ENCODE data around the gene DDIT3. TPM values are rescaled to one million over a fixed set of nuclear protein-coding genes. Genes with fewer than 3 reads are reported as not detected.
"Not testable (repeated sequence)": the region's sequence is repeated elsewhere in the genome, so short reads cannot be mapped to it uniquely, and the experiment has no call there.

Gene DDIT3
- total RNA-seq, 1 donor from 2014 or later: 23.8 TPM

- no peak for DNase-seq
Observed at GRCh38 chr12:57525615-57526383, 5.5 kb upstream of the DDIT3 start.

- DNase-seq: no peak
Observed at GRCh38 chr12:57524814-57525614, 4.7 kb upstream of the DDIT3 start.

- no peak for DNase-seq
Observed at GRCh38 chr12:57523706-57524614, 3.6 kb upstream of the DDIT3 start.

- DNase-seq: peak; percentile 83
Observed at GRCh38 chr12:57522887-57523705, 2.8 kb upstream of the DDIT3 start.

- DNase-seq: peak; percentile 93
Observed at GRCh38 chr12:57522011-57522886, 1.9 kb upstream of the DDIT3 start, which contains the start of gene MBD6. MBD6 (plus strand) TSS chr12:57522824; CDS start chr12:57524304, 1,480 bp downstream.

- peak; percentile 66 for DNase-seq
Observed at GRCh38 chr12:57521525-57522010, 1.3 kb upstream of the DDIT3 start.

- DNase-seq: no peak
Observed at GRCh38 chr12:57519796-57520052, 590 bp downstream of the DDIT3 start.

GRCh38 chr12:57518920-57519795 lies 1.2 kb downstream of the DDIT3 start:
- DNase-seq: no peak

GRCh38 chr12:57518176-57518919 lies 2.0 kb downstream of the DDIT3 start:
- DNase-seq: peak; percentile 26

- not testable (repeated sequence) for DNase-seq
Observed at GRCh38 chr12:57517718-57518117, 2.6 kb downstream of the DDIT3 start.

- DNase-seq: no peak
Observed at GRCh38 chr12:57517187-57517586, 3.1 kb downstream of the DDIT3 start.

GRCh38 chr12:57516617-57517153 lies 3.6 kb downstream of the DDIT3 start:
- DNase-seq: no peak

GRCh38 chr12:57515934-57516541 lies 4.3 kb downstream of the DDIT3 start:
- DNase-seq: no peak

- DNase-seq: no peak
Observed at GRCh38 chr12:57515408-57515933, 4.8 kb downstream of the DDIT3 start.

- no peak for DNase-seq
Observed at GRCh38 chr12:57514720-57515407, 5.5 kb downstream of the DDIT3 start.

- DNase-seq: not testable (repeated sequence)
Observed at GRCh38 chr12:57514246-57514645, 6.1 kb downstream of the DDIT3 start.

- DNase-seq: not testable (repeated sequence)
Observed at GRCh38 chr12:57513677-57514076, 6.6 kb downstream of the DDIT3 start.
